Measurements from ENCODE around the gene TRIM40.

Gene TRIM40

DNA sequence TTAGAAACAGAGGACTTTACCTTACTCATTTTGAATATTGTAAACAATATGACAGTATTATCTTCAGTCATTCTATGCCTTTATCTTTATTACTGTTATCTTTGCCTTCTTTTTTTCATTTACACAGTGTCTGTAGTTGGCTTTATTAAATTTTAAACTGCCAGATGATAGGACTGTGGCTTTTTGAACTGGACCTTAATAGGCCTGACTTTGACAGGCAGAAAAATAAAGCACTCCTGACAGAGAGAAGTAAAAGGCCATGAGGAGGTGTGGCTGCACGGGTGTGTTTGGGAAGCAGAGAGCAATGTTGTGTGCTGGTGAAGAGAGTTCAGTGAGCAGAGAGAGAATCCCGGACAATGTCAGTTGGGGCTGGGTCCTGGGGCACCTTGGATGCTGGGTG, 7.8 kb downstream of the TRIM40 start:
- no peak overlapping the region for H3K4me3 ChIP-seq
- H3K27ac ChIP-seq: no peak overlapping the region

DNA sequence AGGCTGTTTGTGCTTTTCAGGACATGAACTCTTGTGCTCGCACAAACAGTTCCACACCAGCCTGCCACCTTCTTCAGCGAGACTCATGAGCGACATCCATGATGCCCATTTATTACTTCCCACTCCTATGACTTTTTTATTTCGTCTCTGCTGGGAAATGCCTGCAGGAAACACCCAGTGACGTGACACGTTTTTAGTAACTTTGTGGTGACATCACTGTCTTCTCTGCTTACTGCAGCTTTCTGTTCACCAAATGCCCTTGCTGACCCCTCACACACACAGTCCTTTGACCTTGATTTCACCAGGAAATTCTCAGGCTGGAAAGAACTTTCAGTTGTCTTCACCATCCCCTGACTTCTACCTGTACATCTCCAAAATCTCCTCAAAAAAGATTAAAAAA, 8.9 kb downstream of the TRIM40 start:
- no peak overlapping the region for H3K4me3 ChIP-seq
- no peak overlapping the region for H3K27ac ChIP-seq

DNA sequence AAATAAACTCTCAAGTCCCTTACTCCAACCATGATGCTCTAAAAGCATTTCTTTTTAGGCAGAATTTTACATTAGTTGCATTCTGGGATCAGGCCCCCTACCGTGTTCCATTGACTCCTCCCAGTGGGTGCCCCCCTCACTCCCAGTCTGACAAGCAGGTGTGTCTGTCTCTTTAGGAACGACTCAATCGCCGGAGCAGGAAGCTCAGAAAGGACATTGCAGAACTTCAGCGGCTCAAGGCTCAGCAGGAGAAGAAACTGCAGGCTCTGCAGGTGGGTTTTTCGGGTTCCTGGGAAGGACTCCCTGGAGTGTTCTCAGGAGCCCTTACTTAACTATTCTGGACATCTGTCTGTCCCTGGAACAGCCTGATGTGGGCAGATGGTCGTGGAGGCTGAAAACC, 9.9 kb downstream of the TRIM40 start:
- no peak overlapping the region for H3K4me3 ChIP-seq
- no peak overlapping the region for H3K27ac ChIP-seq

DNA sequence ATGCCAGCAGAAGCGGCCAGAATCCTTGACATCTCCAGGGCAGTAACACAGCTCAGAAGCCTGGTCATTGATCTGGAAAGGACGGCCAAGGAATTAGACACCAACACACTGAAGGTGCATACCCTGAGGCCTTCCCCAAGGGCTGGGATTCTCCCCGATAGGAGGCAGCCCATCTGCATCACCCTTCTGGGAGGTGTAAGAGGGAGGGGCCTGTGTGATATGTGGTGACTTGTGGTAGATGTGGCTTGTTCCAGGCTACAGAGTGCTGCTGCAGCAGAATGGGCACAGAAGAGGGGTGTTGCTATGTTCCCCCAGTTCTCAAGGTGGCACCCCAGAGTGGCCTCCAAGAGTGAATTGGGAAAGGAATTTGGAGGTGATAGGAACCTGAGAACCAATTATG, 11.2 kb downstream of the TRIM40 start:
- H3K27ac ChIP-seq: no peak overlapping the region
- H3K4me3 ChIP-seq: no peak overlapping the region

DNA sequence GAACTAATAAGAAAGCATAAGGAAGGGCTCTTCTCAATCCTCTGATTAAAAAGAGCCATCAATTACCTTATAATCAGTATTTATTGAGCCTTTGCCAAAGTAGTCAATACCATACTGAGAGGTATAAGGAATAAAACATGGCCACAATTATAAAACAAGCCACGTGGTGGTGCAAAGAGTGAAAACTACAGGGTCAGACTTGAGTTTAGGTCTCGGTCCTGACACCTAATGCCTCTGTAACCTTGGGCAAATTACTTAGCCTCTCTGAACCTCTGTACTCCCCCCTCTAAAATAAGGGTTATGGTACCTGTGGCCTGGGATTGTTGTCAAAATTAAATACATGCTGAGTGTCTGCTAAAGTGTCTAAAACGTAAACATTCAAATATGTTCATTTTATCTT, 13.3 kb downstream of the TRIM40 start:
- Histone ChIP-seq H3K4me3 (no peak overlapping the region), H3K27ac (no peak overlapping the region)

DNA sequence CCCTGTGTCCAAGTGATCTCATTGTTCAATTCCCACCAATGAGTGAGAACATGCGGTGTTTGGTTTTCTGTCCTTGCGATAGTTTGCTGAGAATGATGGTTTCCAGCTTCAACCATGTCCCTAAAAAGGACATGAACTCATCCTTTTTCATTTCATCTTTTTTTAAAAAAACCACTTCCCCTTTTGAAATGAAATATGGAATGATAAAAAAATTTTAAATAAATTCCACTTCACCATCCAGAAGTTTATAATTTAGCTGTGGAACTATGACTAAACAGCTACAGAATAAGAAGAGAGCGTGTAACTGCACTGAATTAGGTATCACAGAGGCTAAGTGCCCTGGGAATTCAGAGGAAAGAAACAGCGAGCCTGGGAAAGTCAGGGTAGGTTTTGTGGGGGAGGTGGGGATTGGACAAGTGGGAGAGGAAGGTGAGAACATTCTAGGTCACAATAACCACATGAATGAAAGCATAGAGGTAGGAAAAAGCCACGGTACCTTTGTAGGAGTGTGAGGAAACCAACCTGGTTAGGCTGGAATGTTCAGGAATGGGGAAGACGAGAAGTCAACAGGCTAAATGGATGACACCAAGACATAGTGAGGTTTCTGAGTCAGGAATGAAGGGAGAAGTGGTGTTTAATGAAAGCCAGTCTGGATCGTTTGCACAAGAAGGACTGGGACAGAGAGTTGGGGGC, 14.1 kb downstream of the TRIM40 start:
- H3K4me3 ChIP-seq: no peak overlapping the region
- no peak overlapping the region for H3K27ac ChIP-seq

DNA sequence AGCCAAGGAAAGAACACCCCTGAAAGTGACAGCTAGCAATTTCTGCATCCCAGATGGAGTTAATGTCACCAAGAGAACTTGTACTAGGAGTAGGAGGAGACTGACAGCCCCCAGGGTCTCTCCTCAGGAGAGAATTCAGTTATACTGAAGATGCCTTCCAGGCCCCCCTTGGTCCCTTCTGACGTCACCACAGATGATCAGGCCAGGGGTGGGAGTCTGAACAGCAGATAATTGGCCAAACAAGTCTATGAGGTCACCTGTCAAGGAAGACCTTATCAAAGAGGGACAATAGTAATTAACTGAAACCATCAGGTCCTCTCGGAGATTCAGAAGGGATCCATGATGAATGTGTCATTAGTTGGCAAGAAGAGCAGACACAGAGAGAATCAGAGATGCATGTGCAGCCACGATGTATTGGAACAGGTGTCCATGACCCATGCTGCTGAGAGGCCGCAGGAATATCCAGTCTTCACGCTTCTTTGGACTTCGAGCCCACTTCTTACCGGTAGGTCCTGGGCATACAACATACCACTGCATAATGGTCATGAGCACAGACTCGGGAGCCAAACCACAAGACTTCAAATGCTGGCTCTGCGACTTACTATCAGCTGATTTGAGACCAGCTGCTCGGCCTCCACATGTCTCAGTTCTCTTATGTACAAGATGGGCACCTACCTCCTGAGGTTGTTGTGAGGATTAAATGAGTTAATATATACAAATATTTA, 14.9 kb downstream of the TRIM40 start:
- Histone ChIP-seq H3K27ac (no peak overlapping the region), H3K4me3 (no peak overlapping the region)

DNA sequence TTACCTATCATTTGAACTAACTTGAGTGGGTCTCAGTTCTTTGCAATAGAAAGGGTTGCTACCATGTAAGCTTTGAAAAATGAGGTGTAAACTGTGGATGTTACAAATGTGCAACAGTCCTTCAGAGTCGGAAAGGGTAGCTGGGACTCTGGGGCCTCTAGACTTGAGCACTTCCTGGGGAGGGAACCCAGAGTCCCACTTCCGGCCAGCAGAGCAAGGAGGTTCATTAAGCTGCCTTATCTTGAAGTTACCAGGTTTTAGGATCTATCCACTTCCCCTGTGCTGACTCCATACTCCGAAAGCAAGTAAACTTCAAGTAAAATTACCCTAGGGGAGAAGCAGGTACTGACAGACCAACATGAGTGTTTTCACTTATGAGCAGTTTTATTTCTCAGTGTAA, 15.6 kb downstream of the TRIM40 start:
- Histone ChIP-seq H3K4me3 (no peak overlapping the region), H3K27ac (no peak overlapping the region)

DNA sequence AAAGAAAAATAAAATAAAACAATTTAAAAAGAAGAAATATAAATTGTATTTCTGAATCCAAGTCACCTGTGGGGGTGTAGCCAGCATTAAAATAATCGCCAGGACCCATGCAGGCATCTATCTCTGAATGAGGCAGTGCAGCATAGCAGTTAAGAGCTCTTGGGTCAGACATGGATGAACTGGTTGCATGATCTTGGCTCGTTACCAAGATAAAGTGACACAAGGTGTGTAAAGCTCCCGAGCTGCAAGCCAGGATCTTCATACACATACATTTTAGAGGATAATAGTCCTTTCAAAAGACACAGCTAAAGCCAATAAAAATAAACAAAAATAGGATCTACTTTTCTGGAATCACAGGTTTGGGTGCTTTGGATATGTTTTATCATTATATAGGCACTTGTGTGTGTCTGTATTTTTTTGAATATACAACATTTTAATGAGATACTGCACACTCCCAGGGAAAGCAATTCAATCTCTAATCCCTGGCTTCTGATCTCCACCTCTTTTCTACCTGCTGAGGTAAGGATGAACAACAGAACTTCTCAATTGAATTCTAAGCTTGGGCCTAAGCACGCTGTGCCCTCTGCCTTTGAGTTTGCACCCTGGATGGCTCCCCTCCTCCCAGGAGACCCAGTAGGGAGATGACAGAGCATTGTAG, 16.2 kb downstream of the TRIM40 start:
- Histone ChIP-seq H3K27ac (no peak overlapping the region), H3K4me3 (no peak overlapping the region)

DNA sequence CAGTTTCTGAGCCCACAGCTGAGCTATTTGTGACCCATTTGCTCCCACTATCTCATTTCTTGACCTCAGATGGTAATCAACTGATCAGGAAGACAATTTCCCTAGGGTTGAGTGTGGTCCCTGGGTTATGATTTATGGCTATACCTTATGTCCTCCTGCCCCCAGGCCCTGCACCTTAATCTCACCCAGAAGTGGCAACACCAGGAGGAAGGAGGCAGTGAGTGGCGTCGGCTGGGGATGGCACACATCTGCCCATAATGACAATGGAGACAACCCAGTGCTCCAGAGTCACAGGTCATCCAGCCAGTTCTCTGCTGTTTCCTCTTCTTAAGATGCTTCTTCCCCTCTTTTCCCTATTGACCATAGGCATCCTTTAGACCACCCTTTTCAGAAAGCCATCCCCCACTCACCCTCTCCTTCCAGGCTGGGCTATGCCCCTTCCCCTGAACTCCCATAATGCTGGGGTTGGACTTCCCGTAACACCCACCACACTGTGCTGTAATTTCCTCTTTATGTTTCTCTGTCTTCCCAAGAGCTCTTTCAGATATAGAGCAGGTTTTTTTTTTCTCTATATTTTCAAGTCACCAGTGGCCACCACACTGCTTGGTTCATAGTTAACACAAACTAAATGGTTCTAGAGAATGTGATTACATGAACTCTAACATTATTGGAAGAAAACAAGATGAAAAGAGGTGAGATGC, 17.1 kb downstream of the TRIM40 start:
- Histone ChIP-seq H3K27ac (no peak overlapping the region), H3K4me3 (no peak overlapping the region)

DNA sequence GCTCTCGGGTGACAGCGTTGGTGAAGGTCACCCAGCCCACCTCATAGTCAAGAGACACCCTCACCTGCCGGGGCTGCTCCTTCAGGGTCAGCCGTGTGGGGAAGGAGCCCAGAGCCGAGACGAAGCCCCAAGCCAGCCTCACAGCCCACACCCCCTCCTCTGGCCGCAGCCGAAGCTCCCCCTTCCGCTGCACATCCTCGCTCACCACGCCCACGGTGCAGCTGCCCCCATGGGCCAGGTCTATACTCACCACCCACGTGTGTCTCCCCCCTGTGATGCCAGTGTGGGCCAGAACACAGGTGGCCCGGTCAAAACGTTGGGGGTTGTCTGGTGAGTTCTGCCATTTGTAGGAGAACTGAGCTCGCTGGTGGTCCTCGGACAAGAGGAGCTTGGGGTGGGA, 18.1 kb downstream of the TRIM40 start:
- Histone ChIP-seq H3K27ac (no peak overlapping the region), H3K4me3 (no peak overlapping the region)

DNA sequence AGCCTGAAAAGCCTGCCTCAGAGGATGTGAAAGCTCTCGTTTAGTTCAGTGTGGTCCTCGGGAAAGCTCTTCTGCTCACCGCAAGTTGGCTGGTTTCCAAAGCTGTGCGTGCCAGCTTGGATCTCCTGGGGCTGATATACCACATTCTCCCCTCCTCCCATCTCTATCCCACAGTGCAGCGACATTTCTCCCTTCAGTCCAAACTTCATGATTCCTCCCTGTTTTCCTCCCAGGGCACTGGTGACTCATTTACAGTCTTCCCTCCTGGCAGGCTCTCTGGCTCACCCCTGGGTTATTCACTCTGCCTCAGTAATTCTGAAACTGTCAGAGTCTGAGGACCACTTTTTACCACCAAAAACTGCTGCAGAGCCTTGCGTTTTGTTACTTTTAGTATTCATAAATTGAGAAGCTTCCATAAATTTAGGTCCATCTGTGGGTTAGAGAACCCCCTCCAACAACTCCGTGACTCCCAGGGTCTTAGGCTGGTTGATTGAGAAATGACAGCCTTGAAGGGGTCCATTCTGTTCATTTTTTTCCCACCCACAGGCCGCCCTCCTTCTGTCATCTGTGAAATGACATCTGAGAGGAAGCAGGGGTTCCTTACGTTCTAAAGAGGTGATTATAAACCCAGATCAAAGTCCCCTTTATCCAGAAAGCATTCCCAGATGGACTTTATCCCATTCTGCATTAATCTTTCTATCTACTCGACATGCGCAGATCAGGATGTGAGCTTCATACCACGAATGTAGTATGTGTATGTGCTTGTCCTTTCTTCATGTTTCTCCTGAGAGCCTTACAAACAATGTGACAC, 19.0 kb downstream of the TRIM40 start:
- Histone ChIP-seq H3K4me3 (no peak overlapping the region), H3K27ac (no peak overlapping the region)

DNA sequence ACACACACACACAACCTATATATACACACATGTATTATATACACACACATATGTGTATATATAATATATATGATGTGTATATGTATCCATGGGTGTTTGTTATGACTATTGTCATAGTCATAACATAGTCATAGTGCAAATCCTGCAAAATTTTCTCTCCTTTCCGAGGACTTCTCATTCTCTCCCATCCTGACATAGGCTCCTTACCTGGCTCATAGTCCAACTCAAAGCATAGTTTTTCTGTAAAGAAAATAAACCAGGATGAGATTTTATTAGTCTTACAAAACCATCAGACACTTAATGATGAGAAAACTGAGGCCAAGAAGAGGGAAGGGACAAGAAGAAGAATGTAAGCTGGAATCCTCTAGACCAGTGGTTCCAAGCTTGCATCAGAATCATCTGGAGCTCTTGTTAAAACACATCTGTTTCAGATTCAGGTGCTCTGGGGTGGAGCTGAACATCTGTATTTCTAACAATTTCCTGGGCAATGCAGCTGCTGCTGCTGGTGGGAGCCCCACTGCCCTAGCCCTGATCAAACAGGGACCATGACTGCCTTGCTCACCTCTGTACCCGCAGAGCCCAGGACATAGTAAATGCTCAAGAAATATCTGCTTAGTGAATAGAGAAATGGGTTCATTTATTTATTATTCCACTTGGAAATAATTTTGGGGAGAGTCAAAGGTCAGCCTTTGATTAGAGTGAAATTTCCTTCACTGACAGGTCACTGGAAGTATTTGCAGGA, 19.8 kb downstream of the TRIM40 start:
- Histone ChIP-seq H3K4me3 (no peak overlapping the region), H3K27ac (no peak overlapping the region)

DNA sequence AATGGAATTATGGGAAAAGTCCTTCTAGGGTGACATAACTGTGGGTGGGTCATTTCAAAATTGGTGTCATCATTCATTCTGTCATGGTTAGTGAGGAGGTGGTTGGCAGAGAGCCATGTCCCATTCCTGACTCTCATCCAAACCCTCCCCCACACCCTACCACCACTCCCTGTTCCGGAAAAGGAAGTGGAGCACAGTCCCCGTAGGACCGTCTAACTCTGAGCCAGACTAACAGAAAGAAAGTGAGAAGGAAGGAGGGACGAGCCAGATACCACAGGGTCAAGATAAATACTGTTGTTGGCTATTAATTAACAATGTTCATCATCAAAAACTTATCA, 20.3 kb downstream of the TRIM40 start:
- H3K27ac ChIP-seq: no peak overlapping the region
- no peak overlapping the region for H3K4me3 ChIP-seq

DNA sequence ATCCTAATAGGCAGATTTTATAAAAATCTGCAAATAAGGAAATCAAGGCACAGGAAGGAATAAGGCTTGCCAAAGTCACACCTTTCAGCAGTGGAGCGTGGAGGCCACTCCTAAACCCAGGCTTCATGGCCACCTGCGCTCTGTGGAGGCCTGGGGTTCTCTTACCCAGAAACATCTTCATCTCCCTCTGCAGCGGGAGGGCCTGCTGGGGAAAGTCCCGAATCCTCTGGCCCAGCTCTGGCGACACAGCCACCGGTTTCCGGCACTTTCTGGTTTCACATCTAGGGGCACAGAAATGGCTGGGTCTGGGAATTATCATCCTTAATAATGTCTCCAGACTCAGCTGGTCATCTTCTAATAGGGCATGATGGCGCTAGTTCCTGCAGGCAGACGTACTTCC, 20.8 kb downstream of the TRIM40 start:
- Histone ChIP-seq H3K4me3 (no peak overlapping the region), H3K27ac (no peak overlapping the region)

DNA sequence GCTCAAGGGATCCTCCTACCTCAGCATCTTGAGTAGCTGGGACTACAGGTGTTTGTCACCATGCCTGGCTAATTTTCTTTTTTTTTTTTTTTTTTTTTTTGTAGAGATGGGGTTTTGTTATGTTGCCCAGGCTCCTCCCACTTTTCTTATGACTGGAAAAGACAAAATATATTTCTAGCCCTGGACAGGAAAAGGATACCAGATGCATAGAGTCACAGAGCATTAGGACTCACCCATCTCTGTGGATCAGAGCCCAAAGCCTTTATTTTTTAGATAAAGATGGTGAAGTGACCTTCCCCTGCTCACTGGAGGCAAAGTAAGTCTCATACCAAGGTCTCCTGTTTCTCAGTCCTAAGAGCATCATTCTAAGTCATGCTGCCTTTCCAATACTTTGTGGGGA, 21.6 kb downstream of the TRIM40 start:
- Histone ChIP-seq H3K4me3 (no peak overlapping the region), H3K27ac (no peak overlapping the region)

DNA sequence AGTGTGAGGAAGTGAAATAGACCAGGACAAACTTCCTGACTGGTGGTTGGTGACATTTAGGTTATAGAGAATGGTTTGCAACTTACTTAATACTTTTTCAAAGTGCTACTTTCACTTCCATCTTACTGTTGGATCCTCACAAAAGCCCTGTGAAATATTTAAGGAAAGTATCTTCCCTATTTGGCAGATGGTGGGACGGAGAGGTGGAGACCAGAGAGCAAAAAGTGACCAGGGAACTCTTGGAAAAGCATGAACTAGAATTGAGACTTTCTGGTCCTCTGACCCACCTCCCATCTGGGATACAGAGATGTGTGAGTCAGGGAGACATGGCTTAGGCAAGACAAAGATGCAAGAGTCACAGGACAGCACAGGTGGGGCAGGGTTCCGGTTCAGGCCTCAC, 22.1 kb downstream of the TRIM40 start:
- H3K27ac ChIP-seq: no peak overlapping the region
- no peak overlapping the region for H3K4me3 ChIP-seq

DNA sequence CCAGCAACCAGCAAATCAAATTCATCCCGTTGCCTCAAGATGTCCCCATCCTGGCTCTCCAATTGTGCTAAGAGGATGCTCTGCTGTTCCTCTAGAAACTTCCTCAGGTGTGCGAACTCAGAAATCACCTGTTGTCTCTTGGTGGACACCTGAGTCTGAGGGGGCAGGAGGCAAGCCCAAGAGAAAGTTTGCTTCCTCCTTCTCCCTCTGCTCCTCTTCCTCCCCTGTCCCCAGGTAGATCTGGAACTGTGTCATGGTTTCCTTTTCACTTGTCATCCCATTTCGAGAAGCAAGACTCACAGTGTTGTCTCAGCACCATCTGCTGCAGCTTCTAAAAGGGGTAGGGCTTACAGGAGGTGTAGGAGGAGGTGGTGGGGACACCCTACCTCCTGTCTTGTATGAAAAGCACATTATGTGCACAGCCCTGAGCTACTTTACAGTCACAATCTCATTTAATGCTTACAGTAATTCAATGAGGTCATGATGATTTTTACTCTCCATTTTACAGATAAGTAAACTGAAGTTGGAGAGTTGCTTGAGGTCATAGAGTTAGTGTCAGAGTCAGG, 22.6 kb downstream of the TRIM40 start:
- no peak overlapping the region for H3K27ac ChIP-seq
- no peak overlapping the region for H3K4me3 ChIP-seq

All from skin epidermis (tissue), 12 donors.